Measurements from ENCODE around the gene NOTCH1. TPM values are rescaled to one million over a fixed set of nuclear protein-coding genes. Genes with fewer than 3 reads are reported as not detected.
A peak's percentile ranks its signal among the peaks of the same experiment; 100 is the strongest.

Gene NOTCH1
- total RNA-seq, 1 experiment from 2014 or later, result 53.4 TPM

GRCh38 chr9:136568288-136569081 is 22.6 kb upstream of the NOTCH1 start:
- peak overlapping the region; percentile 66 for H3K4me3 Mint-ChIP-seq (ENCODE audit: unreplicated experiment)
- intact Hi-C loops (cut with micrococcal nuclease), result no loop called here
- H3K27me3 Mint-ChIP-seq (ENCODE audit: insufficient read depth, unreplicated experiment), result no peaks in the 10 kb centered on the region
- DNase-seq (ENCODE audit: unreplicated experiment), result no peak
- H3K36me3 Mint-ChIP-seq (ENCODE audit: insufficient read depth, unreplicated experiment), result no peaks in the 10 kb centered on the region
- CTCF ChIA-PET, result no interaction called here
- H3K4me1 Mint-ChIP-seq (ENCODE audit: insufficient read depth, unreplicated experiment), result peaks cover 13% of the 10 kb centered on the region
- no peaks in the 10 kb centered on the region for H3K9me3 Mint-ChIP-seq (ENCODE audit: unreplicated experiment)
- no peak for TF ChIP-seq CTCF (IDR thresholded peaks at IDR 0.05; ENCODE audit: unreplicated experiment)
- H3K27ac Mint-ChIP-seq (ENCODE audit: low read depth, unreplicated experiment), result no peak overlapping the region
- POLR2A ChIA-PET, result interaction anchor here (1.0 to 1.3 kb wide), 8 partner anchors 10 to 55 kb away, joined by 3 to 12 read pairs (median 4); partner anchors contain the start of gene NOTCH1
- BruUV-seq (replicated peaks), result no TSS peak

- no peak for TF ChIP-seq CTCF (IDR thresholded peaks at IDR 0.05; ENCODE audit: unreplicated experiment)
- H3K27ac Mint-ChIP-seq (ENCODE audit: low read depth, unreplicated experiment), result no peak overlapping the region
- DNase-seq (ENCODE audit: unreplicated experiment), result peak; percentile 91
- no peaks in the 10 kb centered on the region for H3K36me3 Mint-ChIP-seq (ENCODE audit: insufficient read depth, unreplicated experiment)
- no TSS peak for BruUV-seq (replicated peaks)
- POLR2A ChIA-PET, result interaction anchor here (0.6 to 1.3 kb wide), 9 partner anchors 9 to 175 kb away, joined by 3 to 12 read pairs (median 4); partner anchors contain the start of gene NOTCH1
- H3K27me3 Mint-ChIP-seq (ENCODE audit: insufficient read depth, unreplicated experiment), result no peaks in the 10 kb centered on the region
- peak overlapping the region; percentile 66 for H3K4me3 Mint-ChIP-seq (ENCODE audit: unreplicated experiment)
- H3K9me3 Mint-ChIP-seq (ENCODE audit: unreplicated experiment), result no peaks in the 10 kb centered on the region
- CTCF ChIA-PET, result no interaction called here
- intact Hi-C loops (cut with micrococcal nuclease), result no loop called here
- H3K4me1 Mint-ChIP-seq (ENCODE audit: insufficient read depth, unreplicated experiment), result peaks cover 13% of the 10 kb centered on the region
Measured at GRCh38 chr9:136567651-136568287, 21.9 kb upstream of the NOTCH1 start.

GRCh38 chr9:136566901-136567300 is 21.1 kb upstream of the NOTCH1 start:
- no peaks in the 10 kb centered on the region for H3K9me3 Mint-ChIP-seq (ENCODE audit: unreplicated experiment)
- TF ChIP-seq CTCF (IDR thresholded peaks at IDR 0.05; ENCODE audit: unreplicated experiment), result no peak
- H3K4me1 Mint-ChIP-seq (ENCODE audit: insufficient read depth, unreplicated experiment), result peaks cover 13% of the 10 kb centered on the region
- H3K36me3 Mint-ChIP-seq (ENCODE audit: insufficient read depth, unreplicated experiment), result no peaks in the 10 kb centered on the region
- intact Hi-C loops (cut with micrococcal nuclease), result no loop called here
- no peak overlapping the region for H3K27ac Mint-ChIP-seq (ENCODE audit: low read depth, unreplicated experiment)
- ChIA-PET POLR2A (interaction anchor here (0.6 to 1.0 kb wide), 2 partner anchors 58 to 174 kb away, joined by 3 read pairs; no protein-coding TSS in a partner anchor), CTCF (no interaction called here)
- no TSS peak for BruUV-seq (replicated peaks)
- DNase-seq (ENCODE audit: unreplicated experiment), result peak; percentile 49
- peak overlapping the region; percentile 46 for H3K4me3 Mint-ChIP-seq (ENCODE audit: unreplicated experiment)
- no peaks in the 10 kb centered on the region for H3K27me3 Mint-ChIP-seq (ENCODE audit: insufficient read depth, unreplicated experiment)

GRCh38 chr9:136566553-136566895 is 20.7 kb upstream of the NOTCH1 start:
- CTCF ChIA-PET, result no interaction called here
- BruUV-seq (replicated peaks), result no TSS peak
- TF ChIP-seq CTCF (IDR thresholded peaks at IDR 0.05; ENCODE audit: unreplicated experiment), result no peak
- Mint-ChIP-seq H3K4me1 (ENCODE audit: insufficient read depth, unreplicated experiment) (peaks cover 13% of the 10 kb centered on the region), H3K36me3 (ENCODE audit: insufficient read depth, unreplicated experiment) (no peaks in the 10 kb centered on the region), H3K27me3 (ENCODE audit: insufficient read depth, unreplicated experiment) (no peaks in the 10 kb centered on the region), H3K27ac (ENCODE audit: low read depth, unreplicated experiment) (no peak overlapping the region), H3K4me3 (ENCODE audit: unreplicated experiment) (peak overlapping the region; percentile 46), H3K9me3 (ENCODE audit: unreplicated experiment) (no peaks in the 10 kb centered on the region)
- POLR2A ChIA-PET, result interaction anchor here (1.0 kb wide), 1 partner anchor 59 kb away, joined by 3 read pairs; no protein-coding TSS in a partner anchor
- intact Hi-C loops (cut with micrococcal nuclease), result no loop called here
- DNase-seq (ENCODE audit: unreplicated experiment), result no peak

Data from MCF 10A (cell line).